SU-DHL-6 (cell line): Measurements from ENCODE around the gene RENBP.

Experiments used
- CTCF ChIP-seq: fragments of 200-600 bp; sonication (generic); IDR thresholded peaks from one replicate; pipeline ENCODE4 v1.5.1; 2017; ENCODE audit warnings: antibody characterized with exemption, mild to moderate bottlenecking, low read length, moderate library complexity; ENCODE audit not compliant: insufficient read depth, poor library complexity, severe bottlenecking
- EZH2phosphoT487 ChIP-seq: fragments of 200-600 bp; sonication (generic), shearing (Covaris generic); conservative IDR thresholded peaks from 2 replicates; pipeline ENCODE4 v1.6.1; 2018; ENCODE audit warnings: mild to moderate bottlenecking, antibody characterized with exemption, low read length, moderate library complexity, mixed read lengths

GRCh38 chrX:153952373-153953026 is 8.1 kb upstream of the RENBP start:
- TF ChIP-seq CTCF = no peak
- TF ChIP-seq EZH2phosphoT487 = no peak
